HCT116 (cell line): ENCODE results near the gene SLC28A3. TPM values are rescaled to one million over a fixed set of nuclear protein-coding genes. Genes with fewer than 3 reads are reported as not detected.

ENCODE experiments used
- ATAC-seq: fragments of 200-7000 bp; cut with Tn5 transposase; 2 replicates; pipeline ENCODE4 v1.9.1; 2020; ENCODE audit warnings: mild to moderate bottlenecking, moderate library complexity
- BruUV-seq: library from RNA; stranded (reverse); fragments of 400-500 nt; replicated peaks from 2 replicates; lab custom pipeline; 2021; lab: Mats Ljungman, UMichigan
- CTCF ChIA-PET: fragments of 300-600 bp; sonication (Branson Sonifier 250); formaldehyde crosslinking; loops from one replicate; lab custom pipeline; 2021; ENCODE audit warnings: antibody characterized with exemption; lab: Charles Lee
- POLR2A ChIA-PET: fragments of 300-600, 350-600 bp; sonication (Branson Sonifier 250); formaldehyde crosslinking; loops from one replicate; lab custom pipeline; 2021; ENCODE audit warnings: antibody characterized with exemption; lab: Charles Lee
- RAD21 ChIA-PET, 2 experiments: fragments of 300-600 bp; sonication (Branson Sonifier 250); formaldehyde crosslinking; loops; one replicate each; lab custom pipeline; 2023; ENCODE audit warnings: low total read pairs in 2 of 2; ENCODE audit not compliant: uncharacterized antibody in 2 of 2, unreplicated experiment in 2 of 2, low non-redundant PET in 1 of 2; lab: Charles Lee
- DNase-seq: peaks from one replicate; pipeline ENCODE4 v3.0.0-alpha.2; 2010; ENCODE audit warnings: low read depth, low spot score
- H2AFZ ChIP-seq: fragments of 200-600 bp; shearing (Covaris generic), sonication (generic); 2 replicates; pipeline ENCODE4 v1.6.1; 2017; ENCODE audit warnings: low read depth, mixed run types, mixed read lengths, antibody characterized with exemption, low read length; ENCODE audit not compliant: poor library complexity, severe bottlenecking
- H3K27ac ChIP-seq: 2 replicates; pipeline ENCODE4 v1.5.1; 2012; ENCODE audit warnings: low read depth, low read length
- H3K27me3 ChIP-seq: fragments of 200-600 bp; sonication (generic); 2 replicates; pipeline ENCODE4 v1.6.1; 2016; ENCODE audit warnings: mixed run types, low read length, mixed read lengths; ENCODE audit not compliant: insufficient read depth
- H3K36me3 ChIP-seq, 2 experiments: fragments of 200-500 bp in 1 of 2; fragments of 200-600 bp in 1 of 2; sonication (Bioruptor generic) in 1 of 2; sonication (generic) in 1 of 2; 2 replicates each; pipeline versions ENCODE4 v1.5.1 to v1.6.1; 2014 to 2016; ENCODE audit warnings: low read length in 2 of 2, inconsistent platforms in 1 of 2, mixed read lengths in 1 of 2, mixed run types in 1 of 2; ENCODE audit not compliant: insufficient read depth in 2 of 2, control insufficient read depth in 1 of 2
- H3K4me1 ChIP-seq, 2 experiments: fragments of 200-600 bp in 1 of 2; sonication (generic) in 1 of 2; 2 replicates each; pipeline versions ENCODE4 v1.5.1 to v1.6.1; 2012 to 2017; ENCODE audit warnings: low read length in 2 of 2, inconsistent platforms in 1 of 2, mild to moderate bottlenecking in 1 of 2, mixed read lengths in 1 of 2, mixed run types in 1 of 2, moderate library complexity in 1 of 2; ENCODE audit not compliant: insufficient read depth in 2 of 2, control insufficient read depth in 1 of 2
- H3K4me2 ChIP-seq: fragments of 200-600 bp; sonication (generic); 2 replicates; pipeline ENCODE4 v1.6.1; 2017; ENCODE audit warnings: mixed run types, low read length, mixed read lengths
- H3K4me3 ChIP-seq, 2 experiments: fragments of 200-600 bp in 1 of 2; sonication (generic) in 1 of 2; replicated peaks in 1 of 2; 2 replicates each; pipeline ENCODE4 v1.5.1; 2011 to 2016; ENCODE audit warnings: low read length in 2 of 2, control low read depth in 1 of 2, low read depth in 1 of 2, mild to moderate bottlenecking in 1 of 2, mixed read lengths in 1 of 2, mixed run types in 1 of 2
- H3K79me2 ChIP-seq: fragments of 200-600 bp; sonication (generic); 2 replicates; pipeline ENCODE4 v1.6.1; 2017; ENCODE audit warnings: mild to moderate bottlenecking, mixed run types, low read length, moderate library complexity, mixed read lengths; ENCODE audit not compliant: insufficient read depth
- H3K9ac ChIP-seq: fragments of 200-600 bp; sonication (generic); 2 replicates; pipeline ENCODE4 v1.6.1; 2016; ENCODE audit warnings: low read length, mixed read lengths
- H3K9me2 ChIP-seq: fragments of 200-600 bp; sonication (generic), shearing (Covaris generic); 2 replicates; pipeline ENCODE4 v1.6.1; 2017; ENCODE audit warnings: mixed run types, mild to moderate bottlenecking, moderate library complexity; ENCODE audit not compliant: insufficient read depth
- H3K9me3 ChIP-seq, 2 experiments: fragments of 200-500 bp in 1 of 2; fragments of 200-600 bp in 1 of 2; sonication (Bioruptor generic) in 1 of 2; sonication (generic) in 1 of 2; 2 replicates each; pipeline ENCODE4 v1.6.1; 2014 to 2017; ENCODE audit warnings: low read length in 2 of 2, mixed read lengths in 2 of 2, inconsistent platforms in 1 of 2, low read depth in 1 of 2, mild to moderate bottlenecking in 1 of 2, mixed run types in 1 of 2, moderate library complexity in 1 of 2; ENCODE audit not compliant: control insufficient read depth in 1 of 2, insufficient read depth in 1 of 2
- H4K20me1 ChIP-seq: fragments of 200-600 bp; sonication (generic), shearing (Covaris generic); 2 replicates; pipeline ENCODE4 v1.6.1; 2017; ENCODE audit warnings: mixed run types, mild to moderate bottlenecking, moderate library complexity; ENCODE audit not compliant: insufficient read depth
- ELF1 ChIP-seq: IDR thresholded peaks from 2 replicates; pipeline ENCODE4 v1.6.1; 2012; ENCODE audit warnings: low read depth, borderline replicate concordance
- RAD21 ChIP-seq: IDR thresholded peaks from 2 replicates; pipeline ENCODE4 v1.6.1; 2012; ENCODE audit warnings: low read depth, mild to moderate bottlenecking
- intact Hi-C: fragments of 100-400 bp; cut with micrococcal nuclease; formaldehyde crosslinking; loops from 2 replicates; pipeline ENCODE4 v1.10.0; 2022
- total RNA-seq: library from RNA; stranded (reverse); gene quantifications from one replicate; pipeline ENCODE4 v1.2.1, GENCODE V29; 2021; ENCODE audit not compliant: unreplicated experiment
- TF ChIP-seq, protein P1 (sequence below), 3 experiments: fragments of 200-600 bp in 1 of 3; sonication (generic) in 1 of 3; IDR thresholded peaks in 2 of 3; conservative IDR thresholded peaks in 1 of 3; 2 replicates each; pipeline ENCODE4 v1.5.1; 2012 to 2017; ENCODE audit warnings: low read depth in 2 of 3, low read length in 2 of 3, antibody characterized with exemption in 1 of 3, borderline replicate concordance in 1 of 3, control low read depth in 1 of 3, mild to moderate bottlenecking in 1 of 3, mixed read lengths in 1 of 3, mixed run types in 1 of 3, moderate library complexity in 1 of 3; ENCODE audit not compliant: insufficient read depth in 1 of 3

The SLC28A3 gene
- total RNA-seq, 1 experiment from 2014 or later: not detected

DNA sequence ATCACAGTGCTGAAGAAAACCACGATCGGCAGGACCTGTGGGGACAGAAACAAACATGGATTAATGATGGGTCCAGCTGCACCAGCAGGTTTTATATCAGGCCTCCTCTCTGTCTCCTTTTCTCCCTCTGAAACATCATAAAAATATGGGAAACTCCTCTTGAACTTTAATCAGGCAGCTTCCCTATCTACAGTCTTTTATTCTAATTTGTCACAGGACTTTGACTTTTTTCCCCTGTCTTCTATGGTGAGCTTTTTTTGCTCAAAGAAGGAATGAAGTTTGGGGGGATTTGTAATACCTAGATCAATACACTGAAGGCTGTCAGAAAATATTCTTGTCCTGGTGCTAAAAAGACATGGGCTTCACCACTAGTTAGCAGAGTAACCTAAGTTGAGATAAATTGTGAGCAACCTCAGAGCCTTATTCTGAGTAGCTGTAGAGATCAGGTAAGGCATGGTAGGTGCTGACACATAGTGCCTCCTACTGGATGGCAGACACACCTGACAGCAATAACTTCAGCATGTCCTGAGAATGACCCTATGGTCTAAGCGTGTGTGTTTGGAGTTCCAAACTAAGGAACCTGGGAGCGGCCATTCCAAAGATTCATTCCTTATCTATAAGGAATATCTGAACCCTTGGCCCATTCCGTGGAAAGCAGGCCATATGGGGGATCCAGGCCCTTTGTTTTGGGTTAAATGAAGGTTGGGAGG lies 46.2 kb downstream of the SLC28A3 start:
- Histone ChIP-seq H3K79me2 (no peaks in the 10 kb centered on the region), H3K4me2 (no peak overlapping the region), H3K4me1 (no peaks in the 10 kb centered on the region), H4K20me1 (no peaks in the 10 kb centered on the region), H3K9me3 (no peaks in the 10 kb centered on the region), H3K27me3 (no peaks in the 10 kb centered on the region), H2AFZ (no peak overlapping the region), H3K9me2 (no peaks in the 10 kb centered on the region), H3K36me3 (no peaks in the 10 kb centered on the region), H3K4me3 (no peak overlapping the region), H3K27ac (no peak overlapping the region), H3K9ac (no peak overlapping the region)
- ChIA-PET RAD21 (no interaction called here), POLR2A (interaction anchor here (1.2 kb wide), 1 partner anchor 373 kb away, joined by 4 read pairs; the partner anchor contains the start of gene KIF27), CTCF (interaction anchor here (0.7 to 1.5 kb wide), 7 partner anchors 10 to 357 kb away, joined by 3 to 6 read pairs (median 3); no protein-coding TSS in a partner anchor)
- BruUV-seq: no TSS peak
- no peak for TF ChIP-seq ELF1
- TF ChIP-seq, protein P1, sequence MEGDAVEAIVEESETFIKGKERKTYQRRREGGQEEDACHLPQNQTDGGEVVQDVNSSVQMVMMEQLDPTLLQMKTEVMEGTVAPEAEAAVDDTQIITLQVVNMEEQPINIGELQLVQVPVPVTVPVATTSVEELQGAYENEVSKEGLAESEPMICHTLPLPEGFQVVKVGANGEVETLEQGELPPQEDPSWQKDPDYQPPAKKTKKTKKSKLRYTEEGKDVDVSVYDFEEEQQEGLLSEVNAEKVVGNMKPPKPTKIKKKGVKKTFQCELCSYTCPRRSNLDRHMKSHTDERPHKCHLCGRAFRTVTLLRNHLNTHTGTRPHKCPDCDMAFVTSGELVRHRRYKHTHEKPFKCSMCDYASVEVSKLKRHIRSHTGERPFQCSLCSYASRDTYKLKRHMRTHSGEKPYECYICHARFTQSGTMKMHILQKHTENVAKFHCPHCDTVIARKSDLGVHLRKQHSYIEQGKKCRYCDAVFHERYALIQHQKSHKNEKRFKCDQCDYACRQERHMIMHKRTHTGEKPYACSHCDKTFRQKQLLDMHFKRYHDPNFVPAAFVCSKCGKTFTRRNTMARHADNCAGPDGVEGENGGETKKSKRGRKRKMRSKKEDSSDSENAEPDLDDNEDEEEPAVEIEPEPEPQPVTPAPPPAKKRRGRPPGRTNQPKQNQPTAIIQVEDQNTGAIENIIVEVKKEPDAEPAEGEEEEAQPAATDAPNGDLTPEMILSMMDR (IDR thresholded peaks at IDR 0.05 in 2 of 3, conservative IDR thresholded peaks at IDR 0.05 in 1 of 3; ENCODE audit: borderline replicate concordance in 1 of 3, insufficient read depth in 1 of 3, low read depth in 2 of 3, low read length in 2 of 3): peak in 2 of 3 experiments; percentile 45 to 56; a peak in 4 of 6 replicates
- peak; percentile 39 for TF ChIP-seq RAD21
- intact Hi-C loops: no loop called here
- DNase-seq: no peak
- ATAC-seq: peak; percentile 86
